Measurements from ENCODE around the gene GALNT7. TPM values are rescaled to one million over a fixed set of nuclear protein-coding genes. Genes with fewer than 3 reads are reported as not detected.

GALNT7 gene
- total and polyA plus RNA-seq, 4 donors: 0.65 to 13.0 (median 2.1) TPM

GRCh38 chr4:173289353-173289727 lies 120.7 kb downstream of the GALNT7 start:
- H3K9me3 ChIP-seq (ENCODE audit: control insufficient read depth in 4 of 4, low read length in 3 of 4): peaks cover 4 to 28% (median 10%) of the 10 kb centered on the region in 4 donors
- no peak overlapping the region for H3K9ac ChIP-seq (ENCODE audit: low read depth in 1 of 2, low read length in 2 of 2)
- H3K36me3 ChIP-seq (ENCODE audit: control insufficient read depth in 4 of 4, insufficient read depth in 3 of 4, low read depth in 1 of 4, low read length in 3 of 4): no peaks in the 10 kb centered on the region
- no peaks in the 10 kb centered on the region for H3K4me1 ChIP-seq (ENCODE audit: control insufficient read depth in 4 of 4, insufficient read depth in 4 of 4, low read length in 3 of 4)
- WGBS: 30% methylated on average over 4 of the region's 4 CpGs
- H3K4me3 ChIP-seq (ENCODE audit: low read depth in 1 of 3, low read length in 3 of 3): no peak overlapping the region
- H3K27ac ChIP-seq (ENCODE audit: low read depth in 1 of 2, low read length in 2 of 2): no peak overlapping the region
- no peak for DNase-seq (ENCODE audit: low spot score)
- no peak for TF ChIP-seq REST (IDR thresholded peaks at IDR 0.05)
- H3K27me3 ChIP-seq (ENCODE audit: control insufficient read depth in 4 of 4, insufficient read depth in 4 of 4, low read length in 3 of 4): no peaks in the 10 kb centered on the region

- no peak overlapping the region for H3K4me3 ChIP-seq (ENCODE audit: low read depth in 1 of 3, low read length in 3 of 3)
- no peak overlapping the region for H3K9ac ChIP-seq (ENCODE audit: low read depth in 1 of 2, low read length in 2 of 2)
- no peak overlapping the region for H3K27ac ChIP-seq (ENCODE audit: low read depth in 1 of 2, low read length in 2 of 2)
- no peak for DNase-seq (ENCODE audit: low spot score)
- 94% methylated on average over 5 of the region's 5 CpGs for WGBS
- H3K9me3 ChIP-seq (ENCODE audit: control insufficient read depth in 4 of 4, low read length in 3 of 4): peaks cover 1 to 7% (median 6%) of the 10 kb centered on the region in 4 donors
- TF ChIP-seq HNF4G (IDR thresholded peaks at IDR 0.05): no peak
- TF ChIP-seq RXRA (IDR thresholded peaks at IDR 0.05): no peak
- TF ChIP-seq CTCF (IDR thresholded peaks at IDR 0.05; ENCODE audit: low read depth, low read length, missing input control): no peak
- TF ChIP-seq YY1 (IDR thresholded peaks at IDR 0.05): no peak
- no peak for TF ChIP-seq NR2F2 (IDR thresholded peaks at IDR 0.05)
- TF ChIP-seq REST (IDR thresholded peaks at IDR 0.05): no peak
- TF ChIP-seq ATF3 (IDR thresholded peaks at IDR 0.05): no peak
- TF ChIP-seq JUND (IDR thresholded peaks at IDR 0.05): no peak
- TF ChIP-seq FOXA2 (IDR thresholded peaks at IDR 0.05): no peak
- no peak for TF ChIP-seq HNF4A (conservative IDR thresholded peaks at IDR 0.05)
- TF ChIP-seq GABPA (IDR thresholded peaks at IDR 0.05 in 1 of 2, conservative IDR thresholded peaks at IDR 0.05 in 1 of 2): no peak
- H3K27me3 ChIP-seq (ENCODE audit: control insufficient read depth in 4 of 4, insufficient read depth in 4 of 4, low read length in 3 of 4): no peaks in the 10 kb centered on the region
- H3K4me1 ChIP-seq (ENCODE audit: control insufficient read depth in 4 of 4, insufficient read depth in 4 of 4, low read length in 3 of 4): no peaks in the 10 kb centered on the region
- no peaks in the 10 kb centered on the region for H3K36me3 ChIP-seq (ENCODE audit: control insufficient read depth in 4 of 4, insufficient read depth in 3 of 4, low read depth in 1 of 4, low read length in 3 of 4)
Observed at GRCh38 chr4:173291899-173292298, 123.3 kb downstream of the GALNT7 start.
